GM19438 (cell line): ENCODE data around the gene UBR1.

Experiments used
- ATAC-seq: cut with Tn5 transposase; IDR thresholded peaks from one replicate; pipeline ENCODE4 v1.9.1; 2021; ENCODE audit warnings: low read depth; ENCODE audit not compliant: unreplicated experiment

The UBR1 gene

GRCh38 chr15:43111354-43111753 is 5.5 kb upstream of the UBR1 start:
- no peak for ATAC-seq

GRCh38 chr15:43107751-43108150 is 1.9 kb upstream of the UBR1 start:
- ATAC-seq, result no peak

GRCh38 chr15:43106486-43106829 is 620 bp upstream of the UBR1 start:
- ATAC-seq, result no peak

- no peak for ATAC-seq
Measured at GRCh38 chr15:43105077-43105736, 631 bp downstream of the UBR1 start.

- ATAC-seq, result no peak
Measured at GRCh38 chr15:43104426-43104825, 1.4 kb downstream of the UBR1 start.

- ATAC-seq, result no peak
Measured at GRCh38 chr15:43103907-43104306, 1.9 kb downstream of the UBR1 start.

- ATAC-seq, result no peak
Measured at GRCh38 chr15:43102187-43102586, 3.7 kb downstream of the UBR1 start.

- ATAC-seq, result no peak
Measured at GRCh38 chr15:43100971-43101370, 4.9 kb downstream of the UBR1 start.

GRCh38 chr15:43099105-43099845 is 6.6 kb downstream of the UBR1 start:
- no peak for ATAC-seq

- ATAC-seq, result no peak
Measured at GRCh38 chr15:43096411-43096810, 9.4 kb downstream of the UBR1 start.

GRCh38 chr15:43095708-43096347 is 10.0 kb downstream of the UBR1 start:
- ATAC-seq, result no peak

- ATAC-seq, result no peak
Measured at GRCh38 chr15:43095243-43095642, 10.6 kb downstream of the UBR1 start.

- no peak for ATAC-seq
Measured at GRCh38 chr15:43094416-43095030, 11.3 kb downstream of the UBR1 start.

- ATAC-seq, result no peak
Measured at GRCh38 chr15:43093026-43093425, 12.8 kb downstream of the UBR1 start.

- ATAC-seq, result no peak
Measured at GRCh38 chr15:43091859-43092258, 14.0 kb downstream of the UBR1 start.

- ATAC-seq, result no peak
Measured at GRCh38 chr15:43086551-43086950, 19.3 kb downstream of the UBR1 start.

- no peak for ATAC-seq
Measured at GRCh38 chr15:43085921-43086320, 19.9 kb downstream of the UBR1 start.

- no peak for ATAC-seq
Measured at GRCh38 chr15:43082509-43082908, 23.3 kb downstream of the UBR1 start.

- ATAC-seq, result no peak
Measured at GRCh38 chr15:43081283-43081682, 24.6 kb downstream of the UBR1 start.

- no peak for ATAC-seq
Measured at GRCh38 chr15:43071451-43071850, 34.4 kb downstream of the UBR1 start.

GRCh38 chr15:43070893-43071292 is 34.9 kb downstream of the UBR1 start:
- ATAC-seq, result no peak
